ENCODE data around the gene LRP3.

DNA sequence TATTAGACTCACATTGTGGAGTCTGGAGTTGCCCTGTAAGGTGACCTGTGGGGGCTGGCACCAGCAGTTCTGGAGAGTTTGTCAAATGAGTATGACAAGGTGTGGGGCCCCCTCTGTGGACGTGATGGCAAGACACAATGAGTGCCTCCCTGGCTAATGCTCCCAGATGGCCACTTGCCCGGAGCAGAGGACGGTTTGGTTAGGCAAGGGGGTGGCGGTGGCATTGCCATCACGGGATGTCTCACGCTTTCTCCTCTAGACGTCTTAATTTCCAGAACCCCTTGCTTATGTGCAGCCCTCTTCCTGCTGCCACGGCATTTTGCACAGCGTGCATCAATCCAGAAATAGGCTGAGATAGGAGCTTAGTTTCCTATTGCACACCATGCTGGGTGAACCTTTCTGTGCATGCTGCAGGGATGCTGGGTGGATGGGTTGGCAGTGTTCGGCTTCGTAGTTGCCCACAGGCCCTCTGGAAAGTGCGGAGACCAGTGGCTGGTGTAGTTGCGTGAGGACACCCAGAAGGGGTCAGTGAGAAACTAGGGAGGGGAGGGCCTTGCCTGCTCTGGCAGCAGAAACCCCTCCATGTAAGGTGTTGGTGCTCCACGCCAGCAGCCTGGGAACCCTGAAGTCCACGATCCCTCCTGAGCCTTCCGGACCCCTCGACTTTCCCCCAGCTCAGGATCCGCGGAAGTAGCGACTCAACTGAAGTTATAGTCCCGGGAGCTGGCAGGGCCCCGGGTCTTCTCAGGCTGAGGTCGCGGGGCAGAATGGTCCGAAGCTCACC lies 18.1 kb upstream of the LRP3 start:
- TF ChIP-seq SUZ12 (IDR thresholded peaks at IDR 0.05; ENCODE audit: extremely low read depth, insufficient read depth, insufficient read length) (no peak), ZNF274 (IDR thresholded peaks at IDR 0.05; ENCODE audit: low read depth, low read length) (no peak), YY1 (IDR thresholded peaks at IDR 0.05; ENCODE audit: insufficient read depth, insufficient read length) (no peak)
